Smooth muscle cell (in vitro differentiated cells): ENCODE measurements around the gene MYADML2. TPM values are rescaled to one million over a fixed set of nuclear protein-coding genes. Genes with fewer than 3 reads are reported as not detected.

Experiments
- DNase-seq: peaks from one replicate; lab custom pipeline; 2025; ENCODE audit not compliant: unreplicated experiment; lab: John Stamatoyannopoulos, UW
- H2AFZ ChIP-seq: fragments of 200-600 bp; sonication (generic); 2 replicates; pipeline ENCODE4 v1.6.0; 2016; ENCODE audit warnings: antibody characterized with exemption, low read depth, mild to moderate bottlenecking
- H3F3A ChIP-seq: fragments of 200-600 bp; sonication (generic); 2 replicates; pipeline ENCODE4 v1.6.0; 2017; ENCODE audit warnings: antibody characterized with exemption, low read depth
- H3K27ac ChIP-seq: fragments of 200-600 bp; sonication (generic); 2 replicates; pipeline ENCODE4 v1.5.1; 2016; ENCODE audit warnings: low read depth, mild to moderate bottlenecking
- H3K27me3 ChIP-seq: fragments of 200-600 bp; sonication (generic); 2 replicates; pipeline ENCODE4 v1.6.1; 2016; ENCODE audit warnings: low read depth, mild to moderate bottlenecking
- H3K36me3 ChIP-seq: fragments of 200-600 bp; sonication (generic); 2 replicates; pipeline ENCODE4 v1.5.1; 2016; ENCODE audit warnings: low read depth
- H3K4me1 ChIP-seq: fragments of 200-600 bp; sonication (generic); 2 replicates; pipeline ENCODE4 v1.5.1; 2016; ENCODE audit warnings: low read depth
- H3K4me2 ChIP-seq: fragments of 200-600 bp; sonication (generic); 2 replicates; pipeline ENCODE4 v1.6.0; 2016; ENCODE audit warnings: mild to moderate bottlenecking
- H3K4me3 ChIP-seq: fragments of 200-600 bp; sonication (generic); 2 replicates; pipeline ENCODE4 v1.5.1; 2016; ENCODE audit warnings: mild to moderate bottlenecking
- H3K79me2 ChIP-seq: fragments of 200-600 bp; sonication (generic); 2 replicates; pipeline ENCODE4 v1.6.0; 2016; ENCODE audit warnings: low read depth, mild to moderate bottlenecking
- H3K9ac ChIP-seq: fragments of 200-600 bp; sonication (generic); 2 replicates; pipeline ENCODE4 v1.6.0; 2016; ENCODE audit warnings: low read depth
- H3K9me3 ChIP-seq: fragments of 200-600 bp; sonication (generic); replicated peaks from 2 replicates; pipeline ENCODE4 v1.5.1; 2016; ENCODE audit warnings: low read depth
- H4K20me1 ChIP-seq: fragments of 200-600 bp; sonication (generic); 2 replicates; pipeline ENCODE4 v1.6.0; 2016; ENCODE audit warnings: low read depth
- WGBS: methylation state at CpG from one replicate; pipeline ENCODE4 v1.1.7; 2016; ENCODE audit warnings: low lambda C conversion rate; 5-methylcytosine and 5-hydroxymethylcytosine counted together
- polyA plus RNA-seq: library from polyadenylated mRNA; unstranded; fragments of >200 nt; fragmentation: Nextera tagmentation; extraction: Ambion mirVana; gene quantifications from 2 replicates; pipeline ENCODE4 v1.2.1, GENCODE V29; 2016
- total RNA-seq: library from RNA; depleted of rRNA; stranded (reverse); fragments of >200 nt; gene quantifications from 2 replicates; pipeline ENCODE4 v1.2.3, GENCODE V29; 2014
- TF ChIP-seq, protein P1 (sequence below): fragments of 200-600 bp; sonication (generic); IDR thresholded peaks from 2 replicates; pipeline ENCODE4 v1.5.1; 2017; ENCODE audit warnings: borderline replicate concordance, mild to moderate bottlenecking, antibody characterized with exemption; ENCODE audit not compliant: insufficient read depth, poor library complexity, severe bottlenecking

Gene MYADML2
- total and polyA plus RNA-seq, 2 experiments from 2014 or later, result not detected

DNA sequence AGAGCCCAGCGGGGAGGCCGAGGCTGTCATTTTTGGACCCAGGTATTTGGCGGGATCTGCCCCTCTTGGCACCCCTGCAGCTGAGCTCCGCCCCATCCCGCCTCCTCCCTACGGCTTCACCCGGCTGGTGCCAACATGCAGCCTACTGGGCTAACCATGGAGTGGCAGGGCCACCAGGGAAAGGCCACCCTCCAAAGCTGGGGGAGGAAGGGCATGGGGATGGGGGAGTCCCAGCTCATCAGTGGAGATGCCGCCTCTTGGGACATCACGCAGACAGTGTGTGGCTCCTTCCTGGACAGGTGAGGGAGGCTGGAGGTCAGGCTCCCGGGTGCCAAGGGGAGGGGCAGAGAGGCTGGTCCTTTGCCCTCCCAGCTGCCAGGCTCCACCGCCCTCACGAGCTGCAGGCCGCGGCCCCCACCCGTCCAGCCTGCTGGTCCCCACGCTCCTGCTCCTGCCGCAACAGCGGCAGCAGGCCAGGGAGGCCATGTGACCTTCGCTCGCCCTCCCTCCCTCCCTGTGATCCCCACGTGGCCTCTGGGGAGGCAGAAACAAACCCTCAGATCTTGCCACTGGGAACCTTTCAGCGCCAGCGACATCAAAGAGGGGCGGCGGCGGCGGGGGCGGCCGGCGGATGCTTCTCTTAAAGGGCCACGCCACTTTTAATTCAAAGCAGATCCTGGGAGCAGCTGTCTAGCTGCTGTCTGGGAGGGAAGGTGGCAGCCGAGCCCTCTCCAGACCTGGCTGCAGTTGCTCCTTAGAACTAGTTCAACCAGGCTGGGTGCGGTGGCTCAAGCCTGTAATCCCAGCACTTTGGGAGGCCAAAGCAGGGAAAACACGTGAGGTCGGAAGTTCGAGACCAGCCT, 20.7 kb upstream of the MYADML2 start:
- Histone ChIP-seq H3K27me3 (no peaks in the 10 kb centered on the region), H3K27ac (no peak overlapping the region), H3F3A (peaks cover 11% of the 10 kb centered on the region), H4K20me1 (no peaks in the 10 kb centered on the region), H3K4me3 (no peak overlapping the region), H3K9me3 (no peaks in the 10 kb centered on the region), H2AFZ (peak overlapping the region; percentile 5), H3K36me3 (no peaks in the 10 kb centered on the region), H3K4me2 (peak overlapping the region; percentile 26), H3K9ac (no peak overlapping the region), H3K4me1 (peaks cover 16% of the 10 kb centered on the region), H3K79me2 (no peaks in the 10 kb centered on the region)
- TF ChIP-seq, protein P1, sequence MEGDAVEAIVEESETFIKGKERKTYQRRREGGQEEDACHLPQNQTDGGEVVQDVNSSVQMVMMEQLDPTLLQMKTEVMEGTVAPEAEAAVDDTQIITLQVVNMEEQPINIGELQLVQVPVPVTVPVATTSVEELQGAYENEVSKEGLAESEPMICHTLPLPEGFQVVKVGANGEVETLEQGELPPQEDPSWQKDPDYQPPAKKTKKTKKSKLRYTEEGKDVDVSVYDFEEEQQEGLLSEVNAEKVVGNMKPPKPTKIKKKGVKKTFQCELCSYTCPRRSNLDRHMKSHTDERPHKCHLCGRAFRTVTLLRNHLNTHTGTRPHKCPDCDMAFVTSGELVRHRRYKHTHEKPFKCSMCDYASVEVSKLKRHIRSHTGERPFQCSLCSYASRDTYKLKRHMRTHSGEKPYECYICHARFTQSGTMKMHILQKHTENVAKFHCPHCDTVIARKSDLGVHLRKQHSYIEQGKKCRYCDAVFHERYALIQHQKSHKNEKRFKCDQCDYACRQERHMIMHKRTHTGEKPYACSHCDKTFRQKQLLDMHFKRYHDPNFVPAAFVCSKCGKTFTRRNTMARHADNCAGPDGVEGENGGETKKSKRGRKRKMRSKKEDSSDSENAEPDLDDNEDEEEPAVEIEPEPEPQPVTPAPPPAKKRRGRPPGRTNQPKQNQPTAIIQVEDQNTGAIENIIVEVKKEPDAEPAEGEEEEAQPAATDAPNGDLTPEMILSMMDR, result no peak
- DNase-seq, result peak; percentile 18
- 34% methylated on average over 25 of the region's 36 CpGs for WGBS

DNA sequence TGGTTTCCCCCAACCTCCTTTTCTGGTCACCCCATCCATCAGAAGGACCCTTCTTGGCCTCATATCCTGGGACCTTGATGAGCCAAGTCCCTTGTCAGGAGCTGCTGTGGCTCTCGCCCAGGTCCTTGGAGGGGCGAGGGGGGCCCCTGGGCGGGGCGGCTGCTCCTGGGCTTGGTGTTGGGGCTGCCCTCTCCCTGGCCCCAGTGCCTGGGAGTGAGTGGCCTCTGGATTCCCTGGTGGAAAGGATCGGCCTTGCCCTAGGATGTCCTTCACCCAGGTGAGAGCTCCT, 20.2 kb upstream of the MYADML2 start:
- H3K9me3 ChIP-seq, result no peaks in the 10 kb centered on the region
- H2AFZ ChIP-seq, result no peak overlapping the region
- H4K20me1 ChIP-seq, result no peaks in the 10 kb centered on the region
- H3K36me3 ChIP-seq, result no peaks in the 10 kb centered on the region
- H3K79me2 ChIP-seq, result no peaks in the 10 kb centered on the region
- peak overlapping the region; percentile 26 for H3K4me2 ChIP-seq
- no peak for DNase-seq
- H3K4me3 ChIP-seq, result no peak overlapping the region
- WGBS, result 81% methylated on average over 5 of the region's 5 CpGs
- no peak overlapping the region for H3K9ac ChIP-seq
- H3K27me3 ChIP-seq, result peaks cover 1% of the 10 kb centered on the region
- no peak overlapping the region for H3K27ac ChIP-seq
- H3K4me1 ChIP-seq, result peaks cover 16% of the 10 kb centered on the region
- TF ChIP-seq, protein P1, result no peak
- H3F3A ChIP-seq, result peaks cover 11% of the 10 kb centered on the region

DNA sequence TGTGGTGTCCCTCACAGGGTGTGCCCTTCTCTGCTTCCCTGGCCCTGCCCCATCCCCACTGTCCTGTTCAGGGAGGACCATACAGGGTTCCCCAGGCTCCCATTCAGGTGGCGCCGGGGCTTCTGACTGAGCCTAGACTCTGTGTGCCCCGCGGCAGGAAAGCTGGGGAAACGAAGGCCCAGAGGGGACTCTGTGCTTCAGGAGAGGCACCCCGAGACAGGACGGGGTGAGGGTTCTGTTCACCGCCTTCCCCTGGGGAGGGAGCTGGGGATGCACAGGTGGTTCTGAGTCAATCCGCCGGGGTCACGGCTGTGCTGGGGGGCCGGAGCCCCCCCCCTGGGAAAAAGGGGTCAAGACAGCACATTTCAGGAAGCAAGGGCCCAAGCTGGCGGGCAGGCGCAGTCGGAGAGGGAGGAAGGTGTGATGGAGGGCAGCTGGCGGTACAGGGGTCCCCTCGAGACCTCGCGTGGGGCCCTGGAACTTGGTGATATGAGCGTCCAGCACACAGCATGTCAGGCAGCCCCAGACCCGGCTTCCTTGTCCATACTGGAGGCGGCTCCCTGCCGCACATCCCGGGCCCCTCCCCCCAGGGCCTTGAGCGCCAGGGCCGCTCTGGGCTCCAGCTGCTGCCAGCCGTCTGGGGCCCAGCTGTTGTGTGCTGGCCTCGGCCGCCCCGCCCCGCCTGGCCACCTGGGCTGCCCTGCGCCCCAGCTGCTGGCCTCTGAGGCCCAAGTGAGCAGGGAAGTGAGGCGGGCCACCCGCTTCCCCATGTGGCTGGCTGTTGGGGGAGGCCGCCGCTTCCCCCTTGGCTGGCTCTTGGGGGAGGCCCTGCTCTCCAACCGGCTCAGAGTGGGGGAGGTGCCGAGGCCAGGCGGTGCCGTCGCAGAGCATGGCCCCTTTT, 19.6 kb upstream of the MYADML2 start:
- TF ChIP-seq, protein P1, result no peak
- Histone ChIP-seq H3K9me3 (no peaks in the 10 kb centered on the region), H3K9ac (no peak overlapping the region), H3K4me2 (peak overlapping the region; percentile 26), H3K4me3 (no peak overlapping the region), H3K36me3 (no peaks in the 10 kb centered on the region), H3K27ac (no peak overlapping the region), H2AFZ (no peak overlapping the region), H3K27me3 (peaks cover 7% of the 10 kb centered on the region), H3K79me2 (no peaks in the 10 kb centered on the region), H3K4me1 (peaks cover 16% of the 10 kb centered on the region), H4K20me1 (no peaks in the 10 kb centered on the region), H3F3A (peaks cover 11% of the 10 kb centered on the region)
- WGBS, result 53% methylated on average over 32 of the region's 41 CpGs
- no peak for DNase-seq
